K562 (cell line): ENCODE results near the gene HYAL3.

Experiments
- BRCA1 ChIP-seq, 2 experiments: fragments of 450-650 bp in 1 of 2; sonication (generic) in 1 of 2; formaldehyde crosslinking in 1 of 2; IDR thresholded peaks; 2 replicates each; pipeline versions ENCODE4 v1.5.0 to v1.6.1; 2017 to 2020; ENCODE audit warnings: mild to moderate bottlenecking in 1 of 2, missing genetic modification reagents in 1 of 2
- CHD4 ChIP-seq: fragments of 200-600 bp; sonication (generic); IDR thresholded peaks from 3 replicates; pipeline ENCODE4 v1.6.1; 2012; ENCODE audit warnings: low read depth, mild to moderate bottlenecking, mixed read lengths, low read length, inconsistent platforms; ENCODE audit not compliant: insufficient read depth, insufficient replicate concordance, poor library complexity, severe bottlenecking
- CTCF ChIP-seq, 3 experiments: IDR thresholded peaks in 2 of 3; conservative IDR thresholded peaks in 1 of 3; 2 replicates each; pipeline ENCODE4 v1.5.1; 2011 to 2012; ENCODE audit warnings: low read length in 3 of 3, mild to moderate bottlenecking in 3 of 3, control low read depth in 2 of 3, improper control_type of control experiment in 1 of 3, inconsistent platforms in 1 of 3, low read depth in 1 of 3, mixed read lengths in 1 of 3, moderate library complexity in 1 of 3; ENCODE audit not compliant: insufficient read depth in 2 of 3
- ELF1 ChIP-seq: fragments of 200-800 bp; sonication (Bioruptor generic); IDR thresholded peaks from 2 replicates; pipeline ENCODE4 v1.6.1; 2016; ENCODE audit warnings: missing genetic modification characterization, missing compliant biosample characterization
- GATA2 ChIP-seq: sonication (generic); formaldehyde crosslinking; IDR thresholded peaks from 2 replicates; pipeline ENCODE4 v1.4.0; 2020; ENCODE audit warnings: mild to moderate bottlenecking, missing genetic modification reagents
- LARP7 ChIP-seq: fragments of 450-650 bp; IDR thresholded peaks from 2 replicates; pipeline ENCODE4 v1.6.1; 2016
- MEIS2 ChIP-seq: fragments of 450-650 bp; IDR thresholded peaks from 2 replicates; pipeline ENCODE4 v1.6.1; 2014; ENCODE audit warnings: mild to moderate bottlenecking; ENCODE audit not compliant: partially characterized antibody
- NFATC3 ChIP-seq: fragments of 450-650 bp; IDR thresholded peaks from 2 replicates; pipeline ENCODE4 v1.6.1; 2017; ENCODE audit warnings: mild to moderate bottlenecking
- POLR2AphosphoS5 ChIP-seq: IDR thresholded peaks from 2 replicates; pipeline ENCODE4 v1.6.1; 2011; ENCODE audit warnings: mild to moderate bottlenecking, low read depth, low read length, moderate library complexity; ENCODE audit not compliant: control insufficient read depth, insufficient read depth
- RFX1 ChIP-seq: fragments of 450-650 bp; IDR thresholded peaks from 2 replicates; pipeline ENCODE4 v1.6.1; 2016; ENCODE audit warnings: mild to moderate bottlenecking, moderate library complexity
- SMARCC2 ChIP-seq: fragments of 450-650 bp; IDR thresholded peaks from 2 replicates; pipeline ENCODE4 v1.6.1; 2017; ENCODE audit warnings: antibody characterized with exemption, moderate library complexity, mild to moderate bottlenecking, low read depth
- SPI1 ChIP-seq: IDR thresholded peaks from 2 replicates; pipeline ENCODE4 v1.6.1; 2011; ENCODE audit warnings: low read depth, low read length, control low read depth, borderline replicate concordance
- ZNF174 ChIP-seq: fragments of 250-450 bp; sonication (Bioruptor Pico); IDR thresholded peaks from 2 replicates; pipeline ENCODE4 v1.4.0; 2020; ENCODE audit warnings: mild to moderate bottlenecking
- ZNF24 ChIP-seq: fragments of 450-650 bp; IDR thresholded peaks from 2 replicates; pipeline ENCODE4 v1.6.1; 2016

- TF ChIP-seq RFX1 (no peak), CHD4 (no peak), ZNF24 (no peak), MEIS2 (no peak), POLR2AphosphoS5 (no peak), ELF1 (tag) (no peak), NFATC3 (no peak), GATA2 (CRISPR knock-in tag) (no peak), LARP7 (no peak), SMARCC2 (no peak), SPI1 (no peak), BRCA1 (IDR thresholded peaks at IDR 0.05) (no peak), BRCA1 (CRISPR knock-in tag; IDR thresholded peaks at IDR 0.05) (no peak), ZNF174 (CRISPR knock-in tag) (no peak), CTCF (IDR thresholded peaks at IDR 0.05 in 2 of 3, conservative IDR thresholded peaks at IDR 0.05 in 1 of 3; ENCODE audit: insufficient read depth in 2 of 3, low read depth in 1 of 3, low read length in 3 of 3) (no peak)
These were observed 53.9 kb downstream of the HYAL3 start for GRCh38 chr3:50245251-50245745.
